Measurements from ENCODE around the gene FICD.

DNA sequence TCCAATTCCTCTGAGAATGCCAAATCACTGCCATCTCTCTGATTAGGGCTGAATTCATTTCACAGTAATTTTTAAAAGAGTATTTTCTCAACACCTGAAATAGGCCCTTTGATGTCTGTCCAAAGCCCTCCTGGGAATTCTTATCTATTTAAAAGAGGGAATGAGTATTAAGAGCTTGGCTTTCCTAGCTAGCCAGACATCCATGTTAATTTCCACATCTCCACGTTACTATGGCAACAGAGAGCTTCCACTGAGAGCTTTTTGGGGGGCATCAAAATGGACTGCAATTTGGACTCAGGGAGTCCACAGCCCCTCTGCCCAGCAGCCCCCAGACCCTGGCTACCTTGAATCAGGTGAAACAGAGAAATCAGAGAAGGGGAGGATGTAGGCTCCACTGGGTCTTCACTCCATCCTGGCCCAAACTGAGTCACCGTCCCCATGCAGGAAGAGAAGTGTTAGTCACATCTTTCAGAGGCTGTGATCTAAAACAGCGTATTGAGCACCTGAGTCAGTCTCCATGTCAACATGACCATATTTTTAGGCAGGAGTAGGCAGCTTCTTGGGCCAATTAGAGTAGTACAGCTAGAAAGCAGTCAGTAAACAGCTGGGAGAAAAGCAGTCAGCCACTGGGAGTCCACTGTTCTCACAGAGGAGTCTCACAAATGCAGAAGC is 7.0 kb upstream of the FICD start:
- TF ChIP-seq, protein P1, sequence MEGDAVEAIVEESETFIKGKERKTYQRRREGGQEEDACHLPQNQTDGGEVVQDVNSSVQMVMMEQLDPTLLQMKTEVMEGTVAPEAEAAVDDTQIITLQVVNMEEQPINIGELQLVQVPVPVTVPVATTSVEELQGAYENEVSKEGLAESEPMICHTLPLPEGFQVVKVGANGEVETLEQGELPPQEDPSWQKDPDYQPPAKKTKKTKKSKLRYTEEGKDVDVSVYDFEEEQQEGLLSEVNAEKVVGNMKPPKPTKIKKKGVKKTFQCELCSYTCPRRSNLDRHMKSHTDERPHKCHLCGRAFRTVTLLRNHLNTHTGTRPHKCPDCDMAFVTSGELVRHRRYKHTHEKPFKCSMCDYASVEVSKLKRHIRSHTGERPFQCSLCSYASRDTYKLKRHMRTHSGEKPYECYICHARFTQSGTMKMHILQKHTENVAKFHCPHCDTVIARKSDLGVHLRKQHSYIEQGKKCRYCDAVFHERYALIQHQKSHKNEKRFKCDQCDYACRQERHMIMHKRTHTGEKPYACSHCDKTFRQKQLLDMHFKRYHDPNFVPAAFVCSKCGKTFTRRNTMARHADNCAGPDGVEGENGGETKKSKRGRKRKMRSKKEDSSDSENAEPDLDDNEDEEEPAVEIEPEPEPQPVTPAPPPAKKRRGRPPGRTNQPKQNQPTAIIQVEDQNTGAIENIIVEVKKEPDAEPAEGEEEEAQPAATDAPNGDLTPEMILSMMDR (IDR thresholded peaks at IDR 0.05): no peak
- TF ChIP-seq POLR2AphosphoS5 (IDR thresholded peaks at IDR 0.05): no peak
